Endodermal cell (in vitro differentiated cells): ENCODE measurements around the gene CCL28. TPM values are rescaled to one million over a fixed set of nuclear protein-coding genes. Genes with fewer than 3 reads are reported as not detected.
A peak's percentile ranks its signal among the peaks of the same experiment; 100 is the strongest.

Source experiments
- DNase-seq: peaks from one replicate; pipeline ENCODE4 v3.0.0-alpha.2; 2017
- H3K27ac ChIP-seq: 2 replicates; pipeline ENCODE4 v1.5.1; 2013; ENCODE audit warnings: mild to moderate bottlenecking, low read depth, low read length, moderate library complexity
- H3K27me3 ChIP-seq: 2 replicates; pipeline ENCODE4 v1.6.1; 2013; ENCODE audit warnings: mild to moderate bottlenecking, low read length, moderate library complexity; ENCODE audit not compliant: insufficient read depth, control insufficient read depth, poor library complexity, severe bottlenecking
- H3K36me3 ChIP-seq: 2 replicates; pipeline ENCODE4 v1.7.0; 2013; ENCODE audit warnings: mild to moderate bottlenecking, low read length, moderate library complexity; ENCODE audit not compliant: control insufficient read depth, insufficient read depth
- H3K4me1 ChIP-seq: one replicate; pipeline ENCODE4 v1.7.0; 2013; ENCODE audit warnings: low read length; ENCODE audit not compliant: control insufficient read depth, insufficient read depth
- H3K4me3 ChIP-seq: 2 replicates; pipeline ENCODE4 v1.5.1; 2013; ENCODE audit warnings: mild to moderate bottlenecking, low read length, moderate library complexity
- H3K9ac ChIP-seq: 2 replicates; pipeline ENCODE4 v1.6.1; 2013; ENCODE audit warnings: mild to moderate bottlenecking, low read length, moderate library complexity; ENCODE audit not compliant: poor library complexity, severe bottlenecking; ENCODE audit errors: extremely low read depth
- H3K9me3 ChIP-seq: 2 replicates; pipeline ENCODE4 v1.6.1; 2013; ENCODE audit warnings: mild to moderate bottlenecking, low read length, moderate library complexity; ENCODE audit not compliant: control insufficient read depth
- H3K27ac Mint-ChIP-seq: 2 replicates; pipeline ENCODE4 v1.8.0; 2020; ENCODE audit warnings: mixed read lengths
- H3K27me3 Mint-ChIP-seq: 2 replicates; pipeline ENCODE4 v1.8.0; 2021; ENCODE audit warnings: mild to moderate bottlenecking, mixed read lengths; ENCODE audit not compliant: insufficient read depth
- H3K36me3 Mint-ChIP-seq: 2 replicates; pipeline ENCODE4 v1.8.0; 2020; ENCODE audit warnings: low read depth, mixed read lengths
- H3K4me1 Mint-ChIP-seq: 2 replicates; pipeline ENCODE4 v1.8.0; 2020; ENCODE audit warnings: mixed read lengths
- H3K4me3 Mint-ChIP-seq: 2 replicates; pipeline ENCODE4 v1.8.0; 2020; ENCODE audit warnings: mild to moderate bottlenecking, moderate library complexity, mixed read lengths
- H3K9me3 Mint-ChIP-seq: 2 replicates; pipeline ENCODE4 v1.8.0; 2020; ENCODE audit warnings: mild to moderate bottlenecking, mixed read lengths
- CTCF ChIP-seq: fragments of 200-600 bp; sonication (generic); conservative IDR thresholded peaks from 2 replicates; pipeline ENCODE4 v1.5.0; 2021; ENCODE audit warnings: antibody characterized with exemption, mild to moderate bottlenecking
- WGBS, 2 experiments: methylation state at CpG; one replicate each; pipeline versions ENCODE4 v1.1.5 to v1.1.7; 2013; ENCODE audit warnings: missing lambda C conversion rate in 2 of 2, mixed read lengths in 1 of 2; ENCODE audit not compliant: insufficient coverage in 1 of 2, insufficient read length in 1 of 2; 5-methylcytosine and 5-hydroxymethylcytosine counted together
- total RNA-seq, 2 donors: library from RNA; stranded (reverse); fragmentation: NEBNext Ultra II Directional in 1 of 2; extraction: Animal tissue kit (Norgen Biotek cat#: 25700) in 1 of 2; gene quantifications; 2 replicates in 1 of 2; 3 replicates in 1 of 2; pipeline ENCODE4 v1.2.1, GENCODE V29; 2021

The CCL28 gene
- total RNA-seq, 2 donors from 2014 or later: 1.7 TPM; not detected in 1

DNA sequence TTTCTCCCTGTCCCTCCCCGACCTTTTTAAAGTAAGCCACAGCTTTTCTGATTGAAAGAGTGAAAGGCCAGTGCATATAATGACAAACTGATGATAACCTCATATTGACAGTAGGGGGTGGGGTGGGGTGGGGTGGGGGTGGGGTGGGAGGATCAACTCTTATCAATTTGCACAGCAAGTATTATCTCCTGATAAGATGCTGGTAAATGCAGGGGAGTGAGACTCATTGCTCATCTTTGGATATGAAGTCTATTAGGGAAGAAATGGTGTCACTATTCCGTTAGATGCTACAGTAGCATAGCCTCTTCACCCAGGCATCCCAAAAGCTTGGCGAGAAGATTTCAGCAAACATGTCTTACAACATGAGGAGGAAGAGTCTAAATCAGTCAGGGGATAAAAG is 60.1 kb downstream of the CCL28 start:
- peaks cover 30% of the 10 kb centered on the region for H3K4me1 Mint-ChIP-seq
- Histone ChIP-seq H3K9me3 (no peaks in the 10 kb centered on the region), H3K4me1 (peaks cover 19% of the 10 kb centered on the region), H3K27me3 (no peaks in the 10 kb centered on the region), H3K36me3 (no peaks in the 10 kb centered on the region), H3K9ac (no peak overlapping the region), H3K4me3 (no peak overlapping the region), H3K27ac (no peak overlapping the region)
- H3K4me3 Mint-ChIP-seq: no peak overlapping the region
- H3K9me3 Mint-ChIP-seq: peaks cover under 1% of the 10 kb centered on the region
- H3K36me3 Mint-ChIP-seq: no peaks in the 10 kb centered on the region
- peaks cover 11% of the 10 kb centered on the region for H3K27me3 Mint-ChIP-seq
- no peak for DNase-seq
- WGBS, 2 experiments: 83 to 92% methylated on average over 1 to 3 of the region's 3 CpGs
- H3K27ac Mint-ChIP-seq: no peak overlapping the region
- TF ChIP-seq CTCF: no peak

DNA sequence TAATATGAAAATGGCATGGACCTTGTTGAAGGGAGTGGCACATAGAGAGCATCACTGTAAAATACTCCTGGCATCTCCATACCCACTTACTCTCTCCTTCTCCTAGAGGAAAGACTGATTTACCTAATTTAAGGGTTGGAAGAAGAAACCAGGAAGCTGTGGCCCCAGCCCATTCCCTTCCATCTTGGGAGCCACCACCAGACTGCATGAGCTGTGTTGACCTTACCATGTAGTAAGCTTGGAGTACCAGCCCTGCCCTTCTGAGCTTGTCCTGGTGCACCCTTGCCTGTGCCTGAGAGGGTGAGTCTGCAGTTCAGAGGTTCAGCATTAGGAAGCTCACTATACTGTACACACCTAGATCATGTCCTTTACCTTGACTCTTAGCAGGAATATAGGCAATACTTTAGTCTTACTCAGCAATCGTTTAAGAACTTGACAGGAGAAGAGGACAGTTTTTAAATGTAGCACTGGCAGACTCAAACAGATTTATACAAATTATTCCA is 63.3 kb downstream of the CCL28 start:
- H3K4me1 ChIP-seq: peaks cover 19% of the 10 kb centered on the region
- H3K4me3 ChIP-seq: no peak overlapping the region
- no peak overlapping the region for H3K4me3 Mint-ChIP-seq
- no peak overlapping the region for H3K9ac ChIP-seq
- DNase-seq: no peak
- no peaks in the 10 kb centered on the region for H3K36me3 Mint-ChIP-seq
- peaks cover 9% of the 10 kb centered on the region for H3K9me3 Mint-ChIP-seq
- no peaks in the 10 kb centered on the region for H3K27me3 ChIP-seq
- WGBS, 2 experiments: 80% methylated on average over 1 of the region's 1 CpG; no CpG with 5 or more reads in 1 of the 2 experiments
- no peaks in the 10 kb centered on the region for H3K9me3 ChIP-seq
- H3K36me3 ChIP-seq: no peaks in the 10 kb centered on the region
- H3K27me3 Mint-ChIP-seq: peaks cover 10% of the 10 kb centered on the region
- no peak overlapping the region for H3K27ac ChIP-seq
- H3K4me1 Mint-ChIP-seq: peaks cover 30% of the 10 kb centered on the region
- H3K27ac Mint-ChIP-seq: no peak overlapping the region
- TF ChIP-seq CTCF: no peak

DNA sequence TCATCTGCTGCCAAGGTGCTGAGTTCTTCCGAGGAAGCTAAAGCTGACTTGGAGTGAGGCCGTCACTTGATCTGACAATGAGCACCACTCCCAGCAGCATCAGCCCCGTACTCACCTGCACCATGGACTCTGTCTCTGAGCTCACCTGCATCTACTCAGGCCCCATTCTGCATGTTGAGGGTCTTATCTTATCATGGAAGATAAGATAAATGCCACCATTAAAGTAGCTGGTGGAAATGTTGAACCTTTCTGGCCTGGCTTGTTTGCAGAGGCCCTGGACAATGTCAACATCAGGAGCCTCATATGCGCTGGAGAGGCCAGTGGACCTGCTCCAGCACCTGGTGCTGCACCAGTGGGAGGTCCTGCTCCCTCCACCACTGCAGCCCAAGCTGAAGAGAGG is 64.0 kb downstream of the CCL28 start:
- H3K27me3 ChIP-seq: no peaks in the 10 kb centered on the region
- Mint-ChIP-seq H3K4me1 (peaks cover 30% of the 10 kb centered on the region), H3K27ac (no peak overlapping the region), H3K36me3 (no peaks in the 10 kb centered on the region), H3K9me3 (peaks cover 15% of the 10 kb centered on the region), H3K27me3 (peaks cover 15% of the 10 kb centered on the region), H3K4me3 (no peak overlapping the region)
- H3K9me3 ChIP-seq: no peaks in the 10 kb centered on the region
- TF ChIP-seq CTCF: no peak
- no peaks in the 10 kb centered on the region for H3K36me3 ChIP-seq
- H3K9ac ChIP-seq: no peak overlapping the region
- 57% methylated on average over 4 of the region's 4 CpGs; no CpG with 5 or more reads in 1 of the 2 experiments for WGBS, 2 experiments
- peak overlapping the region; percentile 30 for H3K4me3 ChIP-seq
- H3K27ac ChIP-seq: no peak overlapping the region
- H3K4me1 ChIP-seq: peaks cover 19% of the 10 kb centered on the region
- peak; percentile 56 for DNase-seq
